ENCODE results near the gene IQSEC1. TPM values are rescaled to one million over a fixed set of nuclear protein-coding genes. Genes with fewer than 3 reads are reported as not detected.
A peak's percentile ranks its signal among the peaks of the same experiment; 100 is the strongest.
"Not testable (repeated sequence)": the region's sequence is repeated elsewhere in the genome, so short reads cannot be mapped to it uniquely, and the experiment has no call there.

IQSEC1 gene
- total and polyA plus RNA-seq, 2 donors, result 9.4 to 21.9 TPM

DNA sequence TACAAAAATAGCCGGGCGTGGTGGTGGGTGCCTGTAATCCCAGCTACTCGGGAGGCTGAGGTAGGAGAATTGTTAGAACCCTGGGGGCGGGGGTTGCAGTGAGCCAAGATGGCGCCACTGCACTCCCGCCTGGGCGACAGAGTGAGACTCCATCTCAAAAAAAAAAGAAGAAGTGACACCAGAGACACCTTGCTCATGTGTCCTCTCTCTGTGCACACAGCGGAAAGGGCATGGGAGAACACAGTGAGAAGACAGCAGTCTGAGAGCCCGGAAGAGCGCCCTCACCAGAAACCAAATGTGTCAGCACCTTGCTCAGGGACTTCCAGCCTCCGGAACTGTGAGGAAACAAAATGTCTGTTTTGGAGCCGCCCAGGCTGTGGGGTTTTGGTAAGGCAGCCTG is 191.4 kb downstream of the IQSEC1 start:
- DNase-seq (ENCODE audit: low read depth in 6 of 9, low spot score in 9 of 9); H3K27me3 ChIP-seq (ENCODE audit: control insufficient read depth in 2 of 2, insufficient read depth in 1 of 2, low read length in 1 of 2); H3K36me3 ChIP-seq (ENCODE audit: control insufficient read depth in 2 of 2, insufficient read depth in 2 of 2, low read length in 1 of 2); H3K9me3 ChIP-seq (ENCODE audit: control insufficient read depth in 2 of 2, insufficient read depth in 1 of 2, low read length in 1 of 2); H3K27ac ChIP-seq (ENCODE audit: low read depth in 1 of 2, low read length in 1 of 2); H3K4me3 ChIP-seq (ENCODE audit: low read length in 2 of 2): not testable (repeated sequence)
- H3K4me1 ChIP-seq (ENCODE audit: control insufficient read depth in 2 of 2, insufficient read depth in 2 of 2, low read length in 2 of 2), result peaks cover 0 to 21% of the 10 kb centered on the region in 2 donors
- 98% methylated on average over 12 of the region's 12 CpGs for WGBS

- DNase-seq (ENCODE audit: low read depth in 6 of 9, low spot score in 9 of 9), result no peak
- no peaks in the 10 kb centered on the region for H3K9me3 ChIP-seq (ENCODE audit: control insufficient read depth in 2 of 2, insufficient read depth in 1 of 2, low read length in 1 of 2)
- 98% methylated on average over 5 of the region's 5 CpGs for WGBS
- H3K4me3 ChIP-seq (ENCODE audit: low read length in 2 of 2), result no peak overlapping the region
- peaks cover 0 to 22% of the 10 kb centered on the region in 2 donors for H3K27me3 ChIP-seq (ENCODE audit: control insufficient read depth in 2 of 2, insufficient read depth in 1 of 2, low read length in 1 of 2)
- peaks cover 0 to 2% of the 10 kb centered on the region in 2 donors for H3K4me1 ChIP-seq (ENCODE audit: control insufficient read depth in 2 of 2, insufficient read depth in 2 of 2, low read length in 2 of 2)
- H3K27ac ChIP-seq (ENCODE audit: low read depth in 1 of 2, low read length in 1 of 2), result no peak overlapping the region
- no peaks in the 10 kb centered on the region for H3K36me3 ChIP-seq (ENCODE audit: control insufficient read depth in 2 of 2, insufficient read depth in 2 of 2, low read length in 1 of 2)
These were observed 193.9 kb downstream of the IQSEC1 start for GRCh38 chr3:12879191-12879815.

- H3K27ac ChIP-seq (ENCODE audit: low read depth in 1 of 2, low read length in 1 of 2); H3K4me1 ChIP-seq (ENCODE audit: control insufficient read depth in 2 of 2, insufficient read depth in 2 of 2, low read length in 2 of 2); H3K9me3 ChIP-seq (ENCODE audit: control insufficient read depth in 2 of 2, insufficient read depth in 1 of 2, low read length in 1 of 2); DNase-seq (ENCODE audit: low read depth in 6 of 9, low spot score in 9 of 9); H3K4me3 ChIP-seq (ENCODE audit: low read length in 2 of 2); H3K36me3 ChIP-seq (ENCODE audit: control insufficient read depth in 2 of 2, insufficient read depth in 2 of 2, low read length in 1 of 2): not testable (repeated sequence)
- H3K27me3 ChIP-seq (ENCODE audit: control insufficient read depth in 2 of 2, insufficient read depth in 1 of 2, low read length in 1 of 2), result peaks cover 0 to 25% of the 10 kb centered on the region in 2 donors
- WGBS, result 83% methylated on average over 2 of the region's 2 CpGs
These were observed 194.5 kb downstream of the IQSEC1 start for GRCh38 chr3:12878758-12879157.

- peaks cover 0 to 2% of the 10 kb centered on the region in 2 donors for H3K4me1 ChIP-seq (ENCODE audit: control insufficient read depth in 2 of 2, insufficient read depth in 2 of 2, low read length in 2 of 2)
- no peaks in the 10 kb centered on the region for H3K36me3 ChIP-seq (ENCODE audit: control insufficient read depth in 2 of 2, insufficient read depth in 2 of 2, low read length in 1 of 2)
- H3K9me3 ChIP-seq (ENCODE audit: control insufficient read depth in 2 of 2, insufficient read depth in 1 of 2, low read length in 1 of 2), result no peaks in the 10 kb centered on the region
- H3K27ac ChIP-seq (ENCODE audit: low read depth in 1 of 2, low read length in 1 of 2), result no peak overlapping the region
- 93% methylated on average over 2 of the region's 2 CpGs for WGBS
- no peak for DNase-seq (ENCODE audit: low read depth in 6 of 9, low spot score in 9 of 9)
- H3K27me3 ChIP-seq (ENCODE audit: control insufficient read depth in 2 of 2, insufficient read depth in 1 of 2, low read length in 1 of 2), result peaks cover 0 to 25% of the 10 kb centered on the region in 2 donors
- no peak overlapping the region for H3K4me3 ChIP-seq (ENCODE audit: low read length in 2 of 2)
These were observed 195.1 kb downstream of the IQSEC1 start for GRCh38 chr3:12878141-12878574.

- no peak for DNase-seq (ENCODE audit: low read depth in 6 of 9, low spot score in 9 of 9)
- H3K4me3 ChIP-seq (ENCODE audit: low read length in 2 of 2), result no peak overlapping the region
- no peaks in the 10 kb centered on the region for H3K36me3 ChIP-seq (ENCODE audit: control insufficient read depth in 2 of 2, insufficient read depth in 2 of 2, low read length in 1 of 2)
- H3K27ac ChIP-seq (ENCODE audit: low read depth in 1 of 2, low read length in 1 of 2), result no peak overlapping the region
- peaks cover 0 to 2% of the 10 kb centered on the region in 2 donors for H3K4me1 ChIP-seq (ENCODE audit: control insufficient read depth in 2 of 2, insufficient read depth in 2 of 2, low read length in 2 of 2)
- peaks cover 0 to 25% of the 10 kb centered on the region in 2 donors for H3K27me3 ChIP-seq (ENCODE audit: control insufficient read depth in 2 of 2, insufficient read depth in 1 of 2, low read length in 1 of 2)
- WGBS, result 97% methylated on average over 7 of the region's 7 CpGs
- H3K9me3 ChIP-seq (ENCODE audit: control insufficient read depth in 2 of 2, insufficient read depth in 1 of 2, low read length in 1 of 2), result no peaks in the 10 kb centered on the region
These were observed 196.2 kb downstream of the IQSEC1 start for GRCh38 chr3:12877040-12877439.

GRCh38 chr3:12875857-12876836 is 197.1 kb downstream of the IQSEC1 start:
- H3K4me1 ChIP-seq (ENCODE audit: control insufficient read depth in 2 of 2, insufficient read depth in 2 of 2, low read length in 2 of 2), result peaks cover 0 to 2% of the 10 kb centered on the region in 2 donors
- H3K4me3 ChIP-seq (ENCODE audit: low read length in 2 of 2), result no peak overlapping the region
- peaks cover 0 to 25% of the 10 kb centered on the region in 2 donors for H3K27me3 ChIP-seq (ENCODE audit: control insufficient read depth in 2 of 2, insufficient read depth in 1 of 2, low read length in 1 of 2)
- no peak overlapping the region for H3K27ac ChIP-seq (ENCODE audit: low read depth in 1 of 2, low read length in 1 of 2)
- peak in 2 of 9 donors; percentile 21 to 25 for DNase-seq (ENCODE audit: low read depth in 6 of 9, low spot score in 9 of 9)
- no peaks in the 10 kb centered on the region for H3K9me3 ChIP-seq (ENCODE audit: control insufficient read depth in 2 of 2, insufficient read depth in 1 of 2, low read length in 1 of 2)
- 35% methylated on average over 60 of the region's 60 CpGs for WGBS
- no peaks in the 10 kb centered on the region for H3K36me3 ChIP-seq (ENCODE audit: control insufficient read depth in 2 of 2, insufficient read depth in 2 of 2, low read length in 1 of 2)

DNA sequence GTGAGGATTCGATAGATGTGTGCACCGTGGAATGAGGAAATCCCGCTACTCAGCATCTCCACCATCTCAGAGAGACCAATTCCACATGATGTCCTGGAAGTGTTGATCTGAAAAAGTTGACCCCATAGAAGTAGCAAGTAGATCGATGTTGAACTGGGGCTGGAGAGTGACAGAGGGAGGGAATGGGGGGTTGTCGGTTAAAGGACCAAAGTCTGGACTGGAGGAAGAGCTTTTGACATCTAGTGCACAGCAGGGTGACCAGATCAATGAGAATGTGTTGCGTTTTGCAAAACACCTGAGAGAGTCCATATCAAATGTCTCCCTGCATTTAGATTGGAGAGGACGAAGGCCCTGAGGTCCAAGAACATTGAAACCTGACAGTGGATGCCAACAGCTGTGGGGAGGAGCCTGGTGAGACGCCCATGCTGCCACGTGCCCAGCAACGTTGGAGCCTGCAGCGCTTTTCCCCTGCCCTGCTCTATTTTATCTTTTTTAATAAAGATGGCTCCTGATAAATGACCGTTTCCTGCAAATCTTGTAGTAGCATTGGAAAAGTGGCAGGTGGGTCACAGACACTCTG is 201.7 kb downstream of the IQSEC1 start:
- H3K36me3 ChIP-seq (ENCODE audit: control insufficient read depth in 2 of 2, insufficient read depth in 2 of 2, low read length in 1 of 2), result no peaks in the 10 kb centered on the region
- no peak for DNase-seq (ENCODE audit: low read depth in 6 of 9, low spot score in 9 of 9)
- no peak overlapping the region for H3K4me3 ChIP-seq (ENCODE audit: low read length in 2 of 2)
- peaks cover 5 to 12% of the 10 kb centered on the region in 2 donors for H3K4me1 ChIP-seq (ENCODE audit: control insufficient read depth in 2 of 2, insufficient read depth in 2 of 2, low read length in 2 of 2)
- no peaks in the 10 kb centered on the region for H3K9me3 ChIP-seq (ENCODE audit: control insufficient read depth in 2 of 2, insufficient read depth in 1 of 2, low read length in 1 of 2)
- peaks cover 15 to 57% of the 10 kb centered on the region in 2 donors for H3K27me3 ChIP-seq (ENCODE audit: control insufficient read depth in 2 of 2, insufficient read depth in 1 of 2, low read length in 1 of 2)
- WGBS, result 92% methylated on average over 12 of the region's 12 CpGs
- no peak overlapping the region for H3K27ac ChIP-seq (ENCODE audit: low read depth in 1 of 2, low read length in 1 of 2)

DNA sequence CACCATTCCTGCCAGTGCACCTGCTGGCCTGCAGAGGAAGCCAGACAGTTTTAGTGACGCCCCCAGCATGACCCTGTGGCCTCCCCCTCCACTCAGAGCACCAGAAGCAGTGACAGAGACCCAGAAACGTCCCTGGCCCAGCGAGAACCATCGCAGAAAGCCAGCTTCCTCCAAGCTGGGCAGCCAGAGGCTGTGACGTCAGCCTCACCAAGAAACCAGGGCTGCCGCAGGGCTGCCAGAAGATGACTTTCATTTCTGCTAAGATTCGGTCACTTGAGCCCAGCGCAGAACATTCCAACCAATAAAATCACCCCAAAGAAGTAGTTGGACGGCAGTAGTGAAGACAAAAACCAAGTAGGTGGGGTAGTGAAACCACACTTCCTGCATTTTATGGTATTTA is 202.3 kb downstream of the IQSEC1 start:
- Histone ChIP-seq H3K4me3 (ENCODE audit: low read length in 2 of 2) (no peak overlapping the region), H3K4me1 (ENCODE audit: control insufficient read depth in 2 of 2, insufficient read depth in 2 of 2, low read length in 2 of 2) (peaks cover 5 to 10% of the 10 kb centered on the region in 2 donors), H3K36me3 (ENCODE audit: control insufficient read depth in 2 of 2, insufficient read depth in 2 of 2, low read length in 1 of 2) (no peaks in the 10 kb centered on the region), H3K9me3 (ENCODE audit: control insufficient read depth in 2 of 2, insufficient read depth in 1 of 2, low read length in 1 of 2) (no peaks in the 10 kb centered on the region), H3K27ac (ENCODE audit: low read depth in 1 of 2, low read length in 1 of 2) (no peak overlapping the region), H3K27me3 (ENCODE audit: control insufficient read depth in 2 of 2, insufficient read depth in 1 of 2, low read length in 1 of 2) (peaks cover 15 to 51% of the 10 kb centered on the region in 2 donors)
- DNase-seq (ENCODE audit: low read depth in 6 of 9, low spot score in 9 of 9), result no peak
- WGBS, result 74% methylated on average over 9 of the region's 9 CpGs

Measured in thymus (tissue), 11 donors.